H9 (cell line): ENCODE data around the gene STX2. TPM values are rescaled to one million over a fixed set of nuclear protein-coding genes. Genes with fewer than 3 reads are reported as not detected.

Source experiments
- DNase-seq: peaks from one replicate; pipeline ENCODE4 v3.0.0-alpha.2; 2017
- H2AFZ ChIP-seq: one replicate; pipeline ENCODE4 v1.6.1; 2013; ENCODE audit warnings: mild to moderate bottlenecking, low read length, control low read depth, moderate library complexity
- H2AK5ac ChIP-seq: 2 replicates; pipeline ENCODE4 v1.6.1; 2013; ENCODE audit warnings: low read length, control low read depth, mixed read lengths; ENCODE audit not compliant: insufficient read length
- H2BK120ac ChIP-seq: one replicate; pipeline ENCODE4 v1.6.1; 2013; ENCODE audit warnings: low read depth, mild to moderate bottlenecking, low read length, control low read depth, inconsistent platforms; ENCODE audit not compliant: poor library complexity, severe bottlenecking
- H2BK12ac ChIP-seq: 2 replicates; pipeline ENCODE4 v1.6.1; 2013; ENCODE audit warnings: low read length, control low read depth, mixed read lengths, low read depth; ENCODE audit not compliant: insufficient read length
- H2BK15ac ChIP-seq: 2 replicates; pipeline ENCODE4 v1.6.1; 2013; ENCODE audit warnings: low read depth, low read length, control low read depth
- H2BK20ac ChIP-seq: one replicate; pipeline ENCODE4 v1.6.1; 2013; ENCODE audit warnings: low read depth, mild to moderate bottlenecking, low read length, control low read depth, inconsistent platforms; ENCODE audit not compliant: poor library complexity, severe bottlenecking
- H2BK5ac ChIP-seq: 2 replicates; pipeline ENCODE4 v1.6.1; 2013; ENCODE audit warnings: low read length, control low read depth, mixed read lengths; ENCODE audit not compliant: insufficient read length
- H3K14ac ChIP-seq: 2 replicates; pipeline ENCODE4 v1.6.1; 2013; ENCODE audit warnings: low read length, control low read depth; ENCODE audit not compliant: insufficient read depth
- H3K18ac ChIP-seq: 2 replicates; pipeline ENCODE4 v1.6.1; 2013; ENCODE audit warnings: low read depth, mild to moderate bottlenecking, mixed read lengths, low read length, control low read depth; ENCODE audit not compliant: insufficient read length
- H3K23ac ChIP-seq: 2 replicates; pipeline ENCODE4 v1.6.1; 2013; ENCODE audit warnings: low read length, control low read depth, mixed read lengths, low read depth; ENCODE audit not compliant: insufficient read length
- H3K23me2 ChIP-seq: 2 replicates; pipeline ENCODE4 v1.6.1; 2013; ENCODE audit warnings: low read depth, mild to moderate bottlenecking, mixed read lengths, low read length, control low read depth; ENCODE audit not compliant: insufficient read length, poor library complexity, severe bottlenecking
- H3K27ac ChIP-seq: 2 replicates; pipeline ENCODE4 v1.5.1; 2013; ENCODE audit warnings: low read length, control low read depth, mixed read lengths, low read depth; ENCODE audit not compliant: insufficient read length
- H3K27me3 ChIP-seq: 2 replicates; pipeline ENCODE4 v1.6.1; 2013; ENCODE audit warnings: low read length, control low read depth, inconsistent platforms; ENCODE audit not compliant: insufficient read depth
- H3K4ac ChIP-seq: 2 replicates; pipeline ENCODE4 v1.6.1; 2013; ENCODE audit warnings: low read depth, mild to moderate bottlenecking, control low read depth, inconsistent platforms, low read length, moderate library complexity
- H3K4me1 ChIP-seq: 2 replicates; pipeline ENCODE4 v1.6.1; 2013; ENCODE audit warnings: low read length, control low read depth, inconsistent platforms; ENCODE audit not compliant: insufficient read depth
- H3K4me2 ChIP-seq: 2 replicates; pipeline ENCODE4 v1.6.1; 2013; ENCODE audit warnings: low read length, control low read depth, mixed read lengths; ENCODE audit not compliant: insufficient read length, insufficient read depth
- H3K56ac ChIP-seq: 2 replicates; pipeline ENCODE4 v1.6.1; 2013; ENCODE audit warnings: low read depth, mild to moderate bottlenecking, mixed read lengths, low read length, control low read depth; ENCODE audit not compliant: insufficient read length
- H3K79me1 ChIP-seq: 2 replicates; pipeline ENCODE4 v1.6.1; 2013; ENCODE audit warnings: low read depth, mild to moderate bottlenecking, moderate library complexity, low read length, control low read depth, inconsistent platforms; ENCODE audit not compliant: insufficient read depth, poor library complexity, severe bottlenecking
- H3K79me2 ChIP-seq: 2 replicates; pipeline ENCODE4 v1.6.1; 2013; ENCODE audit warnings: low read length, control low read depth, inconsistent platforms; ENCODE audit not compliant: insufficient read depth
- H3K9ac ChIP-seq: 2 replicates; pipeline ENCODE4 v1.6.1; 2013; ENCODE audit warnings: low read length, control low read depth, mixed read lengths; ENCODE audit not compliant: insufficient read length; ENCODE audit errors: extremely low read depth
- H3K9me3 ChIP-seq: one replicate; pipeline ENCODE4 v1.6.1; 2013; ENCODE audit warnings: low read depth, low read length, inconsistent platforms; ENCODE audit not compliant: control insufficient read depth
- H3T11ph ChIP-seq: one replicate; pipeline ENCODE4 v1.6.1; 2013; ENCODE audit warnings: mild to moderate bottlenecking, low read length, control low read depth, inconsistent platforms
- H4K20me1 ChIP-seq: one replicate; pipeline ENCODE4 v1.6.1; 2013; ENCODE audit not compliant: control insufficient read depth, insufficient read length, insufficient read depth
- H4K5ac ChIP-seq: 2 replicates; pipeline ENCODE4 v1.6.1; 2013; ENCODE audit warnings: low read depth, mild to moderate bottlenecking, mixed read lengths, low read length, control low read depth; ENCODE audit not compliant: insufficient read length
- H4K8ac ChIP-seq: replicated peaks from 2 replicates; pipeline ENCODE4 v1.6.1; 2013; ENCODE audit warnings: low read length, control low read depth, mixed read lengths, low read depth; ENCODE audit not compliant: insufficient read length
- H4K91ac ChIP-seq: 2 replicates; pipeline ENCODE4 v1.6.1; 2013; ENCODE audit warnings: low read depth, mild to moderate bottlenecking, moderate library complexity, mixed read lengths, low read length, control low read depth; ENCODE audit not compliant: insufficient read length
- H3K27ac Mint-ChIP-seq, 3 experiments: 2 replicates in 2 of 3; 3 replicates in 1 of 3; pipeline ENCODE4 v1.8.0; 2020 to 2021; ENCODE audit warnings: mixed read lengths in 3 of 3, mild to moderate bottlenecking in 1 of 3, moderate library complexity in 1 of 3
- H3K27me3 Mint-ChIP-seq: 2 replicates; pipeline ENCODE4 v1.8.0; 2021; ENCODE audit warnings: low read depth, mild to moderate bottlenecking, moderate library complexity, mixed read lengths
- H3K36me3 Mint-ChIP-seq, 3 experiments: 2 replicates in 2 of 3; 3 replicates in 1 of 3; pipeline ENCODE4 v1.8.0; 2020 to 2021; ENCODE audit warnings: low read depth in 3 of 3, mixed read lengths in 3 of 3; ENCODE audit not compliant: insufficient read depth in 1 of 3
- H3K4me1 Mint-ChIP-seq, 2 experiments: 2 replicates each; pipeline ENCODE4 v1.8.0; 2020; ENCODE audit warnings: mixed read lengths in 2 of 2
- H3K4me3 Mint-ChIP-seq, 2 experiments: 2 replicates in 1 of 2; 3 replicates in 1 of 2; pipeline ENCODE4 v1.8.0; 2020 to 2021; ENCODE audit warnings: mild to moderate bottlenecking in 2 of 2, mixed read lengths in 2 of 2, moderate library complexity in 1 of 2
- H3K9me3 Mint-ChIP-seq, 2 experiments: 2 replicates in 1 of 2; 3 replicates in 1 of 2; pipeline ENCODE4 v1.8.0; 2020; ENCODE audit warnings: mild to moderate bottlenecking in 2 of 2, mixed read lengths in 2 of 2, moderate library complexity in 1 of 2
- CTCF ChIP-seq: fragments of 200-600 bp; sonication (generic); conservative IDR thresholded peaks from 3 replicates; pipeline ENCODE4 v1.8.0; 2021; ENCODE audit warnings: antibody characterized with exemption, mild to moderate bottlenecking
- WGBS: extraction: QIAGEN DNeasy Blood & Tissue Kit; methylation state at CpG from one replicate; pipeline ENCODE4 v1.1.7; 2013; ENCODE audit warnings: missing lambda C conversion rate, low lambda C conversion rate, mixed read lengths; ENCODE audit not compliant: insufficient read length; ENCODE audit errors: extremely low coverage; 5-methylcytosine and 5-hydroxymethylcytosine counted together
- total RNA-seq: library from RNA; stranded (reverse); gene quantifications from 2 replicates; pipeline ENCODE4 v1.2.1, GENCODE V29; 2021

The STX2 gene
- total RNA-seq, 1 experiment from 2014 or later = 19.4 TPM

GRCh38 chr12:130813436-130813835, 25.6 kb downstream of the STX2 start:
- Histone ChIP-seq H3K27ac (no peak overlapping the region), H2BK5ac (no peak overlapping the region), H3K18ac (no peak overlapping the region), H4K5ac (no peak overlapping the region), H3T11ph (no peak overlapping the region), H4K91ac (no peak overlapping the region), H3K9ac (no peak overlapping the region), H3K23ac (no peak overlapping the region), H3K79me2 (no peaks in the 10 kb centered on the region), H2BK120ac (no peak overlapping the region), H4K20me1 (no peaks in the 10 kb centered on the region), H2BK20ac (no peak overlapping the region), H2AFZ (no peak overlapping the region), H3K4me1 (peaks cover 6% of the 10 kb centered on the region; the same call in 1 of the 2 replicates), H4K8ac (no peak overlapping the region), H3K14ac (no peak overlapping the region), H3K23me2 (no peaks in the 10 kb centered on the region), H3K9me3 (no peaks in the 10 kb centered on the region), H3K79me1 (no peaks in the 10 kb centered on the region), H3K27me3 (no peaks in the 10 kb centered on the region), H2BK15ac (no peak overlapping the region), H3K56ac (no peak overlapping the region), H3K4ac (no peak overlapping the region), H2AK5ac (no peak overlapping the region), H2BK12ac (no peak overlapping the region), H3K4me2 (no peak overlapping the region)
- Mint-ChIP-seq H3K4me3 (no peak overlapping the region), H3K4me1 (peaks cover 40 to 52% of the 10 kb centered on the region in 2 experiments), H3K9me3 (no peaks in the 10 kb centered on the region; a peak in 1 of 5 replicates), H3K27me3 (peaks cover 1% of the 10 kb centered on the region; the same call in 1 of the 2 replicates), H3K36me3 (peaks cover 13 to 38% (median 28%) of the 10 kb centered on the region in 3 experiments), H3K27ac (peak overlapping the region in 2 of 3 experiments; percentile 65 to 92; a peak in 4 of 7 replicates)
- TF ChIP-seq CTCF = peak; percentile 43
- WGBS = no CpG with 5 or more reads among the region's 10 CpGs
- peak; percentile 81 for DNase-seq
